Stomach (tissue), 4 donors: ENCODE results near the gene PTPRM.

Experiments
- EP300 ChIP-seq: sonication (generic); formaldehyde crosslinking; IDR thresholded peaks from one replicate; pipeline ENCODE4 v1.6.1; 2017; ENCODE audit warnings: antibody characterized with exemption
- TF ChIP-seq, protein P1 (sequence below), 7 experiments: fragments of 450-650 bp in 4 of 7; fragments of 200-600 bp in 3 of 7; sonication (generic) in 3 of 7; IDR thresholded peaks; one replicate each; pipeline ENCODE4 v1.5.1; 2016 to 2019; ENCODE audit warnings: antibody characterized with exemption in 7 of 7, control low read depth in 2 of 7, mild to moderate bottlenecking in 1 of 7

DNA sequence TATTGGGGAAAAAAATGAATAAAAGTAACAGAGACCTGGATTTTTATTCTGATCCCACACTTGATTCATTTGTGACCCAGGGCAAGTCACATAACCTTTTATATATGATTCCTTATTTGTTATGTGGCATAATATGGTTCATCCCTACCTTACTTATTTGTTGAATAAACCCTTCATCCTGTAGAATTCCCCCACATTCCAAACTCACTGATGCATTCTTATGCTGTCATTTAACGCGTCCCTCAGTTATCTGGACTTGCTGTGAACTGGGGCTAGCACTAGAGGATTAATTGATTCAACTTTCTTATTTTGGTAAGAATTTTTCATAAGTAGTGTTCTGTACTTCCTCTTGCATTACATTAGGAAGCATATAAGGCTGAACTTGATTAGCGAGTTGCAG, 657.5 kb downstream of the PTPRM start:
- TF ChIP-seq, protein P1, sequence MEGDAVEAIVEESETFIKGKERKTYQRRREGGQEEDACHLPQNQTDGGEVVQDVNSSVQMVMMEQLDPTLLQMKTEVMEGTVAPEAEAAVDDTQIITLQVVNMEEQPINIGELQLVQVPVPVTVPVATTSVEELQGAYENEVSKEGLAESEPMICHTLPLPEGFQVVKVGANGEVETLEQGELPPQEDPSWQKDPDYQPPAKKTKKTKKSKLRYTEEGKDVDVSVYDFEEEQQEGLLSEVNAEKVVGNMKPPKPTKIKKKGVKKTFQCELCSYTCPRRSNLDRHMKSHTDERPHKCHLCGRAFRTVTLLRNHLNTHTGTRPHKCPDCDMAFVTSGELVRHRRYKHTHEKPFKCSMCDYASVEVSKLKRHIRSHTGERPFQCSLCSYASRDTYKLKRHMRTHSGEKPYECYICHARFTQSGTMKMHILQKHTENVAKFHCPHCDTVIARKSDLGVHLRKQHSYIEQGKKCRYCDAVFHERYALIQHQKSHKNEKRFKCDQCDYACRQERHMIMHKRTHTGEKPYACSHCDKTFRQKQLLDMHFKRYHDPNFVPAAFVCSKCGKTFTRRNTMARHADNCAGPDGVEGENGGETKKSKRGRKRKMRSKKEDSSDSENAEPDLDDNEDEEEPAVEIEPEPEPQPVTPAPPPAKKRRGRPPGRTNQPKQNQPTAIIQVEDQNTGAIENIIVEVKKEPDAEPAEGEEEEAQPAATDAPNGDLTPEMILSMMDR (IDR thresholded peaks at IDR 0.05) = no peak
- TF ChIP-seq EP300 = no peak
